ENCODE measurements around the gene ZNF585A.
"Not testable (repeated sequence)": the region's sequence is repeated elsewhere in the genome, so short reads cannot be mapped to it uniquely, and the experiment has no call there.

ZNF585A gene
- 1.2 to 9.2 (median 3.9) reads per million in 17 experiments for total RNA-seq

DNA sequence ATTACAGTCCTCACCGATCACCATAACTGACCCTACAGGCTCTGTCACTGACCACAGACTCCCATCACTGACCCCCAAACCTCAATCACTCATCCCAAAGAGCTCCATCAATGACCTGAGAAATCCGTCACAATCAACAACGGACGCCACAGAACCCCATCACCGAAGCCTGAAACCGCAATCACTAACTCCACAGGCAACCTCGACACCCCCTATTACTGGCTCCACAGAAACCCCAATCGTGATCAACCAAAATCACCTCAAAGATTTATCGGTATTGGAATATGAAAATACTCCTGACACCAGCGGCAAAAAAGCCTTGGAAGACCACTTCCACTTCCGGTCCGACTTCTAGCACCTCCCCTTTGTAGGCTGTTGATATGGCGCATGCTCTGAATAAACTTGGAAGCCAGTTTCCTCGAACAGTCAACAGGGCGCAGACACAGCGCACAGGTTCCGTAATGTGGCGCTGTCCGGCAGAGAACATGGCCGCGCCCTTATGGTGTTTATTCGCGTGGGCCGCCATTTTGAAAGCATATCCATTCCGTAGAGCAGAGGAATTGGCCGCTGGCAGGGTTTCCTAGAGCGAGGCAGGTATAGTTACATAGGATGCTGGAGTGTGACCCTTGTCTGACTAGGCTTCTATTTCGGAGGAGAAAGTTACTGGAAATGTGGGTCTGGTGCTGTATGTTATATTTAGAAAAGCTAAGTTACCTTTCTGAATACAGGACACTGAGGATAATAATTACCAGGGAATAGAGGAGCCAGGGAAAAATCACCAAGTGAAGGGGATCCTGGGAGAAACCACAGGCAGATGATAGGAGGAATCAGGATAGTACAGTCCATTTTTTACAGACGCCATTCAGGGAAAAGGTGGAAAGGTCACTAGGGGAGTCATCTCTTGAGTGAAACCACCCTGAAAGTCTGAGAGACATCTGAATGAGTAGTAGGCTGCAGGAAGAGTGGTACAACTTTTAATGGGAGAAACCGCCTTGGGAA, at the start of gene ZNF585A:
ZNF585A (minus strand) TSS at position 328 of the 999 bp plus-strand sequence. CDS start 2,785 bp downstream, outside the sequence.
- DNase-seq: peak; percentile 95 to 98 (median 96)

DNA sequence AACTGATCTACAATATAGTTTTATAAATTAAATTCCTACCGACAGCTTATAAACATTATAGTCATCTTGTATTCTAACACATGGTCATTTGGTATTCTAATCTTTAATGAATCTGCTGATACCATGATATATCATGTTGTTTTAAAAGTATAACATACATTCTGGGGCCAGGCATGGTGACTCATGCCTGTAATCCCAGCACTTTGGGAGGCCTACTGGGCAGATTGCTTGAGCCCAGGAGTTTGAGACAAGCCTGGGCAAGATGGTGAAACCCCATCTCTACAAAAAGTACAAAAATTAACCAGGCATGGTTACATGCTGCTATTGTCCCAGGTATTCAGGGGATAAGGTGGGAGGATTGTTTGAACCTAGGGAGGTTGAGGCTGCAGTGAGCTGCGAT, 48.6 kb upstream of the ZNF585A start:
- no peak for DNase-seq

DNA sequence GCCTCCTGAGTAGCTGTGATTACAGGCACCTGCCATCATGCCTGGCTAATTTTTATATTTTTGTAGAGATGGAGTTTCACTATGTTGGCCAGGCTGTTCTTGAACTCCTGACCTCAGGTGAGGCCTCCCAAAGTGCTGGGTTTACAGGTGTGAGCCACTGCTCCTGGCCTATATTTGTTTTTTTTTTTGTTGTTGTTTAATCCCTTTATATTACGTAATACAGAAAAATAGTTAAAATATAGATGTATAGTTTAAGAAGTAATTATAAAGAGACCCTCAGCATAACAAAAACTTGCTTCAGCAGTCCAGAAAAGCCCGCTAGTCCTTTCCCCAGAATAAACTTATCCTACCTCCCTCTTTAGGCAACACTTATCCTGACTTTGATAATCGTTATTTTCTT, 47.9 kb upstream of the ZNF585A start:
- DNase-seq: no peak

DNA sequence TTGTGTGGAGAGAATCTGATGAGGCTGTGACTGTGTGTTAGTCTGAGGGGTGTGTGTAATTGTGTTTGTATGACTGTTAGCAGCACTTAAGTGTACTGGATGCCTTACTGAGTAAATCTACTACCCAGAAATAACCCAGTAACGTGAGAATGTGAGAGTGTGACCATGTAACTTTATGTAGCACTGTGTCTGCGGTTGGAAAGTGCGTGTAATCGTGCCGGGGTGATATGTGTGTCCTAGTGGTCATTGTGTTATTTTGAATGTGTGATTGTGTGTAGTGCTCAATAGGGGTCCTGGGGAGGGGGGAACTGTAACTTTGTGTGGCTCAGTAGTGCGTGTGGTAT, 46.1 kb upstream of the ZNF585A start:
- DNase-seq: peak in 2 of 4 experiments; percentile 3 to 5

DNA sequence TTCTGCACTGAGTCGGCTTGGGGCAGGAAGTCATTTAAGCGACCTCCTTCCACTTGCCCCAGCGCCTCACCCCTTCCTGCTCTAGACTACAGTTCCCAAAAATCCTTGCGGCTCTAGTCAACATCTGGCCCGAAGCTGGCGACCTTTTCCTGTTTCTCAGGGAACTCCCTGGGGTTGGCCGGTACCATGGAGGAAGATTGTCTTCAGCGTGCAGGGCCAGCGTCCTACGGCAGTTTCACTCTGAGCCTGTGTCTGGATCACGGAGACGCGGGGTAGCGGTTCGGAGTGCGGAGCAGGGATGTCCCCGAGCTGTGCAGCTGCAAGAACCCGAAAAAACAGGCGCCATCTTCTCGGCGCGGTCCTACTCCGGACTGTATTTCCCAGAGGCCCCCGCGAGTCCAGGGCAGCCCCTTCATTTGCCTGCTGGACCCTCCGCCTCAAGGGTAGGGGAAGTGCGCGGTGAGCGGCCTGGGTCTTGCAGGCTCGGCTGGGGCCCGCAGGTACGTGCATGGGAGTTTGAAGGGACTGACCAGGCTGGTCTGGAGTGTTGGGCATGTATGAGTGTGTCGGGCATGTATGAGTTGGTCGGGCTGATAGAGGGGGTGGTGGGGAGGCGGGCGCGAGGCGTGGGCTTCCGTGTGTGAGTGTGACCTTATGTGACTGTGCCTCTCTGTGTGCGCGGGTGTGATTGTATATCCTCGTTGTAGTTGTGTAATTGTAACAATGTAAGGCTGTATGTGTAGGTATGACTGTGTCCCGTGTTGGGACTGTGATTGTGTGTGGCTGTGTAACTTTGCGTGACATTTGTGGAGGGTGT, 45.5 kb upstream of the ZNF585A start, which contains the start of gene ZNF383:
ZNF383 (plus strand) TSS at position 440 of the 817 bp plus-strand sequence. CDS start 12,240 bp downstream, outside the sequence.
- DNase-seq: peak; percentile 85 to 94 (median 92)

DNA sequence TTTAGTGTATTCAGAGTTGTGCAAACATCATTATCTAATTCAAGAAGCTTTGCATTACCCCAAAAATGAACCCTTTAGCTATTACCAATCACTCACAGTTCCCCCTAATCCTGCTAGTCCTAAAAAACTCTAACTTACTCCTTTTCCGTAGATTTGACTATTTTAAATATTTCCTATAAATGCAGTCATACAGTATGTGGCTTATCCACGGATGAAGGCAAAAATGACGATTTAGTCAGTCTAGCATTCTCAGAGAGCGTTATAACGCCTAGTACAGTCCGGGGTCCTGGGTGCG, 44.9 kb upstream of the ZNF585A start:
- DNase-seq: no peak

DNA sequence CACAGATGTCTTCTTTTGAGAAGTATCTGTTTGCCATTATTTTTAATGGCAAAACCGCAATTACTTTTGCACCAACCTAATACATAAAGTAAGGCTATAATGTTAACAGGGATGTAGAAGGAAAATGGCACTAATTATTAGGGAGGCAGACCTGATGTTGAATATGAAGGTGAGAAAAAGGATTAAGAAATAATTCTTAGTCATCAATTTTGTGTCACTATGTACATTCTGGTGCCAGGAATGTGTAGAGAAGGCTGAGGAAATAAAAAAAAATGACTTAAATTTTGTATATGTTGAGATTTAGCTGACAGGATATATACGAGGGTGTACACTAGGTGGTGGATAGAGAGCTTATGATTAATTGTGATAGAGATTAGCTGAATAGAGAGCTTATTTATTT, 25.3 kb upstream of the ZNF585A start:
- no peak for DNase-seq

DNA sequence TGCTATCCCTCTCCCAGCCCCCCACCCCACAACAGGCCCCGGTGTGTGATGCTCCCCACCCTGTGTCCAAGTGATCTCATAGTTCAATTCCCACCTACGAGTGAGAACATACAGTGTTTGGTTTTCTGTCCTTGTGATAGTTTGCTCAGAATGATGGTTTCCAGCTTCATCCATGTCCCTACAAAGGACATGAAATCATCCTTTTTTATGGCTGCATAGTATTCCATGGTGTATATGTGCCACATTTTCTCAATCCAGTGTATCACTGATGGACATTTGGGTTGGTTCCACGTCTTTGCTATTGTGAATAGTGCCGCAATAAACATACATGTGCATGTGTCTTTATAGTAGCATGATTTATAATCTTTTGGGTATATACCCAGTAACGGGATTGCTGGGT, 24.6 kb upstream of the ZNF585A start:
- DNase-seq: not testable (repeated sequence)

DNA sequence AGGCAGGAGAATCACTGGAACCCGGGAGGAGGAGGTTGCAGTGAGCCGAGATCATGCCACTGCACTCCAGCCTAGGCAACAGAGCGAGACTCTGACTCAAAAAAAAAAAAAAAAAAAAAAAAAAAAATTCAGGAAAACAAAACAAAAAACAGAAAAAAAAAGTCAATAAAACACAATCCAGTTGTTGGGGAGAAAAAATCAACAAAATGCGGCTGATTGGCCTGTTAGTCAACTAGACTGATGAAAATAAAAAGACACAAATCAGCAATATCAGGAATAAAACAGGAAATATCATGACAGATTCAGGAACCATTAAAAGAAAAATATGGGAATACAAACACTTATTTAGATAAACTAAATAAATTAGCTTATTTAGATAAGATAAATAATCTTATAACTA, 22.8 kb upstream of the ZNF585A start:
- not testable (repeated sequence) for DNase-seq

DNA sequence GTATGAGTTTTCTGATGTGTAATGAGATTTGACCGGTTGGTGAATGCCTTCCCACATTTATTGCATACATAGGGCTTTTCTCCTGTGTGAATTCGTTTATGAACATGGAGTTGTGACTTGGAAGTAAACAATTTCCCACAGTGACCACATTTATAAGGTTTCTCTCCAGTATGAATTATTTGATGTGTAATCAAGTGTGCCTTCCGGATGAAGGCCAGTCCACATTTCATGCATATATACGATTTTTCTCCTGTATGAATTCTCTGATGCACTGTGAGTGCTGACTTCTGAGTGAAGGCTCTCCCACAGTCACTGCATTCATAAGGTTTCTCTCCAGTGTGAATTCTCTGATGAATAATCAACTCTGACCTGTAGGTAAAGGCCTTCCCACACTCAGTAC, 13.6 kb upstream of the ZNF585A start:
- DNase-seq: not testable (repeated sequence)

DNA sequence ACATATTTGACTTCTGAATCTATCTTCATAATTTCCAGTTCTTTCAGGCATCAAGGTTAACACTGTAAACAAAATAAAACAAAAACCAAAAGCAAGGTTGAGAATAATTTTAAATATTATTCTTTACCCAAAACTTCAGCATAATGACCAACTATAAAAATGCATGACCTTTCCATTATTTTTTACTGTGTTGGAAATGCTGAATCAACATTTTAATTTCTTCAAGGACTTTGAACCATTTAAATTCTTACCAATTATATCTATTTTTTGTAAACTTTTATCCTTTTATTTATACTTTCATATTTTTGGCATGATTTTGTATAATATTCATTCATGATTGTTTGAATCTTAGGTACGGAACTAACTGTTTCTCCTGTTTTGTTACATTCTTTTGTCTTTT, 6.9 kb downstream of the ZNF585A start:
- DNase-seq: no peak

DNA sequence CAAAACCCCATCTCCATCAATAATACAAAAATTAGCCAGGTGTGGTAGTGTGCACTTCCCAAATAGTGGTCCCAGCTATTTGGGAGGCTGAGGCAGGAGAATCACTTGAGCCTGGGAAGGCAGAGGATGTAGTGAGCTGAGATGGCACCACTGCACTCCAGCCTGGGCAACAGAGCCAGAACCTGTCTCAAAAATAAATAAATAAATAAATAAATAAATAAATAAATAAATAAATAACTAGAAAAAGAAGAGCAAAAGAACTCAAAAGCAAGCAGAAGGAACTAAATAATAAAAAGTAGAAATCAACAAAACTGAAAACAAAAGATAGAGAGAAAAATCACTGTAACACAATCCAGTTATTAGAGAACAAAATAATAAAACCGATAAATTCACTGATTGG, 12.3 kb downstream of the ZNF585A start:
- no peak for DNase-seq

DNA sequence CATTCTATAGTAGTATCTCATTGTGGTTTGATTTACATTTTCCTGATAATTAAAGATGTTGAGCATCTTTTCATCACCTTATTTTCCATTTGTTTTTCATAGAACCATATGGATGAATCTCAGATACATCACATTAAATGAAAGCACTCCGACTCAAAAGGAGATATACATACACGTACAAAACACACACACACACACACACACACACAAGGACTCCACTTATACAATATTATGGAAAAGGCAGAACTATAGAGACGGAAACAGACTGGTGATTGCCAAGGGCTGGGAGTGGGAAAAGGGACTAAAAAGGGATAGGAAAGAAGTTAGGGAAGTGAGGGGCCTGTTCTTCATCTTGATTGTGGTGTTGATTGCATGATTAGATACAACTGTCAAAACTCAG, 24.3 kb downstream of the ZNF585A start:
- no peak for DNase-seq

DNA sequence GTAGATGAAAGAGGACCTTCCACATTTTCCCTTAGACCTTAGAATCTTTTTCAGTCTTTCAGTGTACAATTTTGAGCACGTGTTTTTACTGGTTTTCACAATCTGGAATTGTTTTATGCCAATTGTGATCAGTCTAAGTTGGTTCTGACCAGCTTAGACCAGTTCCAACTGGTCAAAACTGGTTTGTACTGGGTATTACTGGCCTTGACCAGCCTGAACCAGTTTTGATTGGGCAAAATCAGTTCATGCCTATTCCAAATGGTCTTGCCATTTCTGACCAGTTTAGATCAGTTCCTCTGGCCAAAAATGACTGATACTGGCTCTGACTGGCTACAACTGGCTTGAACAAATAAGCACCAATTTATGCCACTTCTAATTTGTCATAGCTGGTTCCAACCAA, 36.4 kb downstream of the ZNF585A start:
- no peak for DNase-seq

DNA sequence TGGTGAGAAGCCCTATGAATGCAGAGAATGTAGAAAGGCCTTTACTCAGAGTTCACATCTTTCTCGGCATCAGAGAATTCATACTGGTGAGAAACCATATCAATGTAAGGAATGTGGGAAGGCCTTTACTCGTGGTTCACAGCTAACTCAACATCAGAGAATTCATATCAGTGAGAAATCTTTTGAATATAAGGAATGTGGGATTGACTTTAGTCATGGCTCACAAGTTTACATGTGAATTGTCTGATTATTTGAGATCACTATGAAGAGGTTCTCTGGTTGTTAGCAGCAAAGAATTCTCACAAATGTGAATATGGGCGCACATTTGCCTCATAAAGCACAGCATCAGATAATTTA, 43.7 kb downstream of the ZNF585A start:
- DNase-seq: peak in 1 of 4 experiments; percentile 1

DNA sequence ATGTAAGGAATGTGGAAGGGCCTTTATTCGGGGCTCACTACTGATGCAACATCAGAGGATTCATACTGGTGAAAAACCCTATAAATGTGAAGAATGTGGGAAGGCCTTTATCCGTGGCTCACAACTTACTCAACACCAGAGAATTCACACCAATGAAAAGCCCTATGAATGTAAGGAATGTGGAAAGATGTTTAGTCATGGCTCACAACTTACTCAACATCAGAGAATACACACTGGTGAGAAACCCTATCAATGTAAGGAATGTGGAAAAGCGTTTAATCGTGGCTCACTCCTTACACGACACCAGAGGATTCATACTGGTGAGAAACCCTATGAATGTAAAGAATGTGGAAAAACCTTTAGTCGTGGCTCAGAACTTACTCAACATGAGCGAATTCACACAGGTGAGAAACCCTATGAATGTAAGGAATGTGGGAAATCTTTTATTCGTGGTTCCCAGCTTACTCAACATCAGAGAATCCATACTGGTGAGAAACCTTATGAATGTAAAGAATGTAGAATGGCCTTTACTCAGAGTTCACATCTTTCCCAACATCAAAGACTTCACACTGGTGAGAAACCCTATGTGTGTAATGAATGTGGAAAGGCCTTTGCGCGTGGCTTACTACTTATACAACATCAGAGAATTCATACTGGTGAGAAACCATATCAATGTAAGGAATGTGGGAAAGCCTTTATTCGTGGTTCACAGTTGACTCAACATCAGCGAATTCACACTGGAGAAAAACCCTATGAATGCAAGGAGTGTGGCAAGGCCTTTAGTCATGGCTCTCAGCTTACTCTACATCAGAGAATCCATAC, 44.3 kb downstream of the ZNF585A start:
- DNase-seq: peak in 1 of 4 experiments; percentile 1

DNA sequence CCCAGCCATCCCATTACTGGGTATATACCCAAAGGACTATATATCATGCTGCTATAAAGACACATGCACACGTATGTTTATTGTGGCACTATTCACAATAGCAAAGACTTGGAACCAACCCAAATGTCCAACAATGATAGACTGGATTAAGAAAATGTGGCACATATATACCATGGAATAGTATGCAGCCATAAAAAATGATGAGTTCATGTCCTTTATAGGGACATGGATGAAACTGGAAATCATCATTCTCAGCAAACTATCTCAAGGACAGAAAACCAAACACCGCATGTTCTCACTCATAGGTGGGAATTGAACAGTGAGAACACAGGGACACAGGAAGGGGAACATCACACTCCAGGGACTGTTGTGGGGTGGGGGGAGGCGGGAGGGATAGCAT, 50.4 kb downstream of the ZNF585A start:
- not testable (repeated sequence) for DNase-seq

DNA sequence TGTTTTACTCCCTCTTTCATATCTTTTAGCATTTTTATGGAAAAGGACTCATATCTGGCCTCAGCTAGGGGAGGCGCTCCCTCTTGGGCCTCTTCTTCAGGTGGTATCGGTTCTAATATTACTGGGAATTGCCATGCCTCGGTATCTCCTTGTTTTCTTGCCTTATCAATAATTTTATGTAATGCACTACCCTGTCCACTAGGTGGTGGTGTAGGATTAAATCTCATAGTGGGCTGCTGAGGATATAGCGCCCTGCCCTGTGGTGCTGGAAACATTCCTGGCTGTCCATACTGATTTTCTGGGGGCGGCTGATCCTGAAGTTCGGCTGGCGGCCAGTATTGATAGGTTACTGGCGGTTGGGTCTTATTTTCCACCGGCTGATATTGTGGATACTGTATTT, 58.5 kb downstream of the ZNF585A start:
- peak in 1 of 4 experiments; percentile 3 for DNase-seq

DNA sequence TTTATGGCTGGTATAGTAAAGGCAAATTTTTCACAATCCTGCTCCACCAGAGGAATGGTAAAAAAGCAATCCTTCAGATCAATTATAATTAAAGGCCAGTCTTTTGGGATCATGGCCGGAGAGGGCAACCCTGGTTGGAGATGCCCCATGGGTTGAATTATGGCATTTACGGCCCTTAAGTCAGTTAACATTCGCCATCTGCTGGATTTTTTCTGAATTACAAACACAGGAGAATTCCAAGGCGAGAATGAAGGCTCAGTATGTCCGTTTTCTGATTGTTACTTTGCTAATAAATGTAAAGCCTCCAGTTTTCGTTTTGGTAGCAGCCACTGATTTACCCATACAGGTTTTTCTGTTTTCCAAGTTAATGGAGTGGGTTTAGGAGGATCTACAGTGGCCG, 60.7 kb downstream of the ZNF585A start:
- DNase-seq: not testable (repeated sequence)

DNA sequence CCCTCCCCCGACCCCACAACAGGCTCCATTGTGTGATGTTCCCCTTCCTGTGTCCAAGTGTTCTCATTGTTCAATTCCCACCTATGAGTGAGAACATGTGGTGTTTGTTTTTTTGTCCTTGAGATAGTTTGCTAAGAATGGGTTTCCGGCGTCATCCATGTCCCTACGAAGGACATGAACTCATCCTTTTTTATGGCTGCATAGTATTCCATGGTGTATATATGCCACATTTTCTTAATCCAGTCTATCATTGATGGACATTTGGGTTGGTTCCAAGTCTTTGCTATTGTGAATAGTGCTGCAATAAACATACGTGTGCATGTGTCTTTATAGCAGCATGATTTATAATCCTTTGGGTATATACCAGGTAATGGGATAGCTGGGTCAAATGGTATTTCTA, 68.4 kb downstream of the ZNF585A start:
- DNase-seq: not testable (repeated sequence)

DNA sequence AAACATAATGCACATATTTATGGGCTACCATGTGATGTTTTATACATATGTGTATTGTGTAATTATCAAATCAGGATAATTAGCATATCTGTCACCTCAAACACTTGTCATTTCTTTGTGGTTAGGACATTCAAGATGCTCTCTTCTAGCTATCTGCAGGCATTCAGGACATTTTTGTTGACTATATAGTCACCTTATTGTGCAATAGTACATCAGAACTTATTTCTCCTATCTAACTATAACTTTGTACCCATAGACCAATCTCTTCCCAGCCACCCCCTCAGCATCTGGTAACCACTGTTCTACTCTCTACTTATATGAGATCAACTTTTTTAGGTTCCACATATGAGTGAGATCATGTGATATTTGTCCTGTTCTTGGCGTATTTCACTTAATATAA, 73.9 kb downstream of the ZNF585A start:
- DNase-seq: no peak

DNA sequence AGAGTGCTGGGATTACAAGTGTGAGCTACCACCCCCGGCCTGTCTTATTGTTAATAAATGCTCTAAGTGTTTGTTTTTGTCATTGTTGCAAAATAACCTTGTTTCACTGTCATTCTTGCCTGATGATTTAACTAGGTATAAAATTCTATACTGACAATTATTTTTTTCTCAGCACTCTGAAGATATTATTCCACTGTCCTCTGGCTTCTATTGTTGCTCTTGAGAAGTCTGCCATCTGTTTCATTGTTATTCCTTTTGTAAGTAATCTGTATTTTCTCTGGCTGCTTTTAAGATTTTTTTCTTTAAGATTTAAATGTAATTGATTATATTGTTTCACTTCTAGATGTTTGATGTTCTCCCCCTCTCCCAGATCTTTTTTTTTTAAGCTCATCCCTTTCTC, 76.6 kb downstream of the ZNF585A start:
- DNase-seq: no peak

Data from suppressor macrophage (primary cell).